ENCODE data around the gene EXO1.

- TF ChIP-seq EP300 (IDR thresholded peaks at IDR 0.05) (no peak), CTCF (IDR thresholded peaks at IDR 0.05) (no peak), POLR2A (IDR thresholded peaks at IDR 0.05) (no peak)
Measured at GRCh38 chr1:241817331-241817792, 30.6 kb upstream of the EXO1 start.

All from ovary (tissue), 3 donors.